Muscle layer of colon (tissue), 2 donors: ENCODE data around the gene CNIH3.

Experiments
- H3K27ac ChIP-seq: one replicate; pipeline ENCODE4 v1.7.0; 2013; ENCODE audit warnings: low read depth, mild to moderate bottlenecking, low read length, moderate library complexity
- H3K27me3 ChIP-seq, 2 donors: one replicate each; pipeline ENCODE4 v1.7.0; 2013; ENCODE audit warnings: low read length in 2 of 2, mild to moderate bottlenecking in 2 of 2; ENCODE audit not compliant: insufficient read depth in 2 of 2, control insufficient read depth in 1 of 2
- H3K36me3 ChIP-seq: one replicate; pipeline ENCODE4 v1.7.0; 2013; ENCODE audit warnings: mild to moderate bottlenecking, low read length; ENCODE audit not compliant: insufficient read depth
- H3K4me1 ChIP-seq: one replicate; pipeline ENCODE4 v1.7.0; 2013; ENCODE audit warnings: mild to moderate bottlenecking, low read length; ENCODE audit not compliant: insufficient read depth
- H3K4me3 ChIP-seq, 2 donors: one replicate each; pipeline ENCODE4 v1.7.0; 2013; ENCODE audit warnings: low read length in 2 of 2, low read depth in 1 of 2, mild to moderate bottlenecking in 1 of 2, moderate library complexity in 1 of 2
- H3K9ac ChIP-seq: one replicate; pipeline ENCODE4 v1.7.0; 2013; ENCODE audit warnings: low read length
- H3K9me3 ChIP-seq: one replicate; pipeline ENCODE4 v1.7.0; 2013; ENCODE audit warnings: mild to moderate bottlenecking, low read length
- donor health status: abdominal sarcoma.
- donor health status: Adenocarcinoma of cecum.

The CNIH3 gene

DNA sequence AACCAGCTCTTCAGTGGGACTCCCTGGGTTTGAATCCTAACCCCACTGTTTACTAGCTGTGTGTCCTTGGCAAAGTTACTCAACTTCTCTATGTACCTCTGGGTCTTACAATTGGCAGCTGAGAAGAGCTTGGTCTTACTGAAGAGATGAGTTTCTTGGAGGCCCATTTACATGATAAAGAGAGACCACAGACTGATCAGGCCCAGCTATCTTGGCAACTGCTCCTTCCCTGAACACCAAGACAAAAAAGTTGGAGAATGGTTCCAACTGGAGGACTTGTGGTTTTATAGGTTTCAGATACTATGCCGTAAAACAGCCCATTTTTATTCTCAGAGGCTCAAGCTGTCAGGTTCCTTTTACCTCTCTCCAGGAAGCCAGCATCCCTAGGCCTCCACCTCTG lies 24.8 kb upstream of the CNIH3 start:
- Histone ChIP-seq H3K27me3 (no peaks in the 10 kb centered on the region), H3K9ac (no peak overlapping the region), H3K27ac (no peak overlapping the region), H3K9me3 (no peaks in the 10 kb centered on the region), H3K4me3 (no peak overlapping the region), H3K36me3 (no peaks in the 10 kb centered on the region), H3K4me1 (no peaks in the 10 kb centered on the region)

DNA sequence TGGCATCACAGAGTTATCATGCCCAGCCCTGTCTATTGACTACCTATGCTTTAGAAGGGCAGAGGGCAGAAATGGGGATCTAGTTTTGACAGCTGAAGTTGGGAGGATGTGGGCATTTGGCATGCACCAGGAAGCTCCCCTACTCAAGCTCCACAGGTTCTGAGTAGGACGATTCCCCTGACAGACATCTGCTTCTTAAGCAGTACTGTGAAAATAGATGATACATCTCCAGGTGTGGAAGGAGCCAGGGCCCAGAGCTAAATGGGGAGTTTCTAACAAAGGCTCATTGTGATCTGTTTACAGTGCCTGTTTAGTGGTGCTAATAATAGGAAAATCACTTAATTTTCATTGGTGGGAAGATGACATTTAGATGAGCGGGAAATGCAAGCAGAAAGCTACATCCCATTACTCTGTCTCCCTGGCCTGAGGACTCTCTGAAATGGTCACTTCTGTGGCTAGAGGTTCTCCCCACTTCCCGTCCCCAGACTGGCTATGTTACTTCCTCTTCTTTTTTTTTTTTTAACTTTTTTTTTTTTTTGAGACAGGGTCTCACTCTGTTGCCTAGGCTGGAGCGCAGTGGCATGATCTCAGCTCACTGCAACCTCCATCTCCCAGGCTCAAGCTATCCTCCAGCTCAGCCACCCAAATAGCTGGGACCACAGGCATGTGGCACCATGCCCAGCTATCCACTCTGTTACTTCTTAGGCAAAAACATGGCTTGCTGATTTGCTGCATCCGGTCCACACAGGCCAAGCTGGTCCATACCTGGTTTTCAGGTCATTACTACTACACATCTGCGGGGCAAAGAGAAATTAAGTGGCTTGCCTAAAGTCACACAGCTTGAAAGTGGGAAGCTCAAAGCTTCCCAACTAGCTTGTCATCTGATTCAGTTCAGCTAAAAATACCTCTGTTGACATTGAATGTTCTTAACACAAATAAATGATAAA lies 23.2 kb upstream of the CNIH3 start:
- H3K9ac ChIP-seq: no peak overlapping the region
- no peaks in the 10 kb centered on the region for H3K36me3 ChIP-seq
- H3K9me3 ChIP-seq: no peaks in the 10 kb centered on the region
- no peaks in the 10 kb centered on the region for H3K4me1 ChIP-seq
- H3K4me3 ChIP-seq: no peak overlapping the region
- H3K27me3 ChIP-seq: no peaks in the 10 kb centered on the region
- no peak overlapping the region for H3K27ac ChIP-seq

DNA sequence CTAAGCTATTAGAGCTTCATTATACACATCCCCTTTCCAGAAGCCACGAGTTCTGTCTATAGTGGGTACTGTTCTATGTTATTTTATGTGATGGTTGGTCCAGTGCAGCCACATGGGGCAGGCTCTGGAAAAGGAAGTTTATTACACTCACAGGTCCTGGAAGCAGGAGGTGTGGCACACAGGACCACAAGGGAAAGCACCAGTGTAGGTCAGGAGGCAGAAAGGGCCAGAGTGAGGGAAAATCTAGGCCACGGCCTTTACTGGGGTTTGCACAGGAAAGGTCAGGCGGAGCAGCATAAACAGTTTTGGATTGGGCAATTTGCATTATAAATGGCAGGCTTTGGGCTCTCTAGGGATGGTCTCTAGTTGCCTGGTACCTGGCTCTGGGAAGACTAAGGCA lies 21.8 kb upstream of the CNIH3 start:
- Histone ChIP-seq H3K4me1 (no peaks in the 10 kb centered on the region), H3K9ac (no peak overlapping the region), H3K27me3 (no peaks in the 10 kb centered on the region), H3K9me3 (no peaks in the 10 kb centered on the region), H3K4me3 (no peak overlapping the region), H3K27ac (no peak overlapping the region), H3K36me3 (no peaks in the 10 kb centered on the region)

DNA sequence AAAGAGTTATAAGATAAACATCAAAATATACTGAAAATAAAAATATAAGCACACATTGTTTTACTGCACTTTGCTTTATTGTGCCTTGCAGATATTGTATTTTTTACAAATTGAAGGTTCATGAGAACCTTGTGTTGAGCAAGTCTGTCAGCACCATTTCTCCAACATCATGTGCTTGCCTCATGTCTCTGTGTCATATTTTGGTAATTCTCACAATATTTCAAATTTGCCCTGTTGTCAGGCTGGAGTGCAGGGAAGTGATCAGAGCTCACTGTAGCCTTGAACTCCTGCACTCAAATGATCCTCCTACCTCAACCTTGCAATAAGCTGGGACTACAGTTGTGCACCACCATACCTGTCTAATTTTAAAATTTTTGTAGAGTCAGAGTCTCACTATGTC lies 21.3 kb upstream of the CNIH3 start:
- Histone ChIP-seq H3K9me3 (no peaks in the 10 kb centered on the region), H3K27ac (no peak overlapping the region), H3K27me3 (no peaks in the 10 kb centered on the region), H3K36me3 (no peaks in the 10 kb centered on the region), H3K4me3 (no peak overlapping the region), H3K4me1 (no peaks in the 10 kb centered on the region), H3K9ac (no peak overlapping the region)

DNA sequence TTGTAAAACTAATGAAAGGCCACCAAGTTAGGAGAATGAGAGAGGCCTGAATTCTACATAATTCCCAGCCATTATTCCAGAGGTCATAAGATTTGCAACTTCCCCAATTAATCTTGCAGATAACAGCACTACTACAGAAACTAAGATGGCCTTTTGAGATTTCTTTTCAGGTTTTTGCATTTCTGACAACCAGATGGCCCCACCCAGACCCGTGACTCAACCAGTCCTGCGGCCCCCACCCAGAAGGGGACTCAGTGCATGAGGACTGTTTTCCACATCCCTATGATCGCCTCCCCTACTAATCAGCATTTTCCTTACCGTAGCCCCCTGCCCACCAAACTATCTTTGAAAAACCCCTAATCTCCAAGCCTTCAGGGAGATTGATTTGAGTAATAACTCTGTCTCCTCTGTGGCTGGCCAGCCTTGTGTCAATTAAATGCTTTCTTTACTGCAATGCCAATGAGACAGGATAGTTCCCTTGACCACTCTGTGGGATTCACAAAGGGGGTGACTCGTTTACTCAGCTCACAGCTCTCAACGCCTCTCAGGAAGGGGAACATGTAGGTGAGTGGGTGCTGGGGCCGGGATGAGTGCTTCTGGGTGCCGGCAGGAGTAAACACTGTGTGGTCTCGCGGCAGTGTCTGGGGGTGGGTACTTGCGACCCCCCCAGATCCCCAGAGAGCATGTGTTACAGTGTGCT lies 10.5 kb upstream of the CNIH3 start:
- Histone ChIP-seq H3K4me1 (no peaks in the 10 kb centered on the region), H3K4me3 (no peak overlapping the region), H3K27ac (no peak overlapping the region), H3K9me3 (no peaks in the 10 kb centered on the region), H3K27me3 (no peaks in the 10 kb centered on the region), H3K36me3 (no peaks in the 10 kb centered on the region), H3K9ac (no peak overlapping the region)

DNA sequence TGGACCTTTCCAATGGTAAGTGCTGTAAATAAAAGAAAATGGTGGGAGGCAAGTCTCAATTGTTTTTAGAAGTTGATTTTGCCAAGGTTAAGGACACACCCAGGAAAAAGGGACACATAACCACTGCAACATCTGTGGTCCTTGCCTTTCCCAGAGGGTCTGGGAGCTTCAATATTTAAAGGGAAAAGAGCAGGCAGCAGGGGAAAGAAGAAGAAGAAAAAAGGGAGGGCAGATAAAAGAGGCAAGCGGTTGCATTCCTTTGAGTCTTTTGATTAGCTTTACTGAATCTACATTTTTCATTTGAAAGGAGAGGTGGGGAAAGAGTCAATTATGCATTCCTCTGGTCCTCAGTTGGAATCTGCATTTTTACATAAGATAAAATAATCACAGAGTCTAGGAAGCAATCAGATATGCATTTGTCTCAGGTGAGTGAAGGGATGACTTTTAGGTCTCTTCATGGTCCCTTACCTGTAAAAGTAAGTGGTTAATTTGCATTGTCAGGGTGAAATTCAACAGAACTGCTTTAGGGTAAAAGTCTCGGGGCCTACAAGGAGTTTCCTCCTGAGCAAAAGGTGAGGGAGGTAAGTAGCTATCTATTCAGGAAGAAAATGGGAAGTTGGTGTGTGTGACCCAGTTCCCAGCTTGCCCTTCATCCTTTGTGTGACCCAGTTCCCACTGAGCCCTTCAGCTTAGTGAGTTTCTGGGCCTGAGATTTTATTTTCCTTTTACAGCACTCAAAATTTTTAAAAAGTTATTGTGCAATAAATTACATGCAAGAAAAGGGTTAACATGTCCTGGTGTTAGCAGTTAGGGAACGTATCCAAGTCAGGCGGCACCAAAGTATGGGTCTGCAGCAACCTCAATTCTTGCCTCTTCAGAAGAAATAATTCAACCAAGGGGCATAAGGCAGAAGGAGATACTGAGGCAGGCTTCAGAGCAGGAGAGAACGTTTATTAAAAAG lies 8.6 kb upstream of the CNIH3 start:
- H3K4me3 ChIP-seq: no peak overlapping the region
- H3K27ac ChIP-seq: no peak overlapping the region
- no peaks in the 10 kb centered on the region for H3K36me3 ChIP-seq
- no peaks in the 10 kb centered on the region for H3K9me3 ChIP-seq
- no peaks in the 10 kb centered on the region for H3K4me1 ChIP-seq
- no peaks in the 10 kb centered on the region for H3K27me3 ChIP-seq
- H3K9ac ChIP-seq: no peak overlapping the region

DNA sequence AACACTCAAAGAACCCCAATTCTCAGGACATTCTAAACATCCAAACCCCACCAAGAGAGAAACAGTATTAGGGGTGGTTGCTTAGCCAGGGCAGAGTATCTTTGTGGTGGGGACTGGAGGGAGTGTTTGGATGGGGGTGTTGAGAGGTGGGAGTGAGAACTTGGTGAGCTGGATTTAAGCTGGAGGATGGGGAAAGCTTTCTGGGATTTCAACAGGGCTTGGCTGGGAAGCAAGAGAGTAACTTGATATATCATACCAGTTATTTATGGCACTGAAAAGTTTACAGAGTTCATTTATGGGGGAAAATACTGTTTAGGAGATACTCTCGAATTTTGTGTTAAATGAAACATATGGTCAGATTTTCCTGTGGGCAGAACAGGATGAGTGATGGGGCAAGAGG lies 6.8 kb upstream of the CNIH3 start:
- H3K27me3 ChIP-seq: no peaks in the 10 kb centered on the region
- no peaks in the 10 kb centered on the region for H3K36me3 ChIP-seq
- no peaks in the 10 kb centered on the region for H3K9me3 ChIP-seq
- H3K4me1 ChIP-seq: no peaks in the 10 kb centered on the region
- H3K4me3 ChIP-seq: no peak overlapping the region
- H3K9ac ChIP-seq: no peak overlapping the region
- H3K27ac ChIP-seq: no peak overlapping the region

DNA sequence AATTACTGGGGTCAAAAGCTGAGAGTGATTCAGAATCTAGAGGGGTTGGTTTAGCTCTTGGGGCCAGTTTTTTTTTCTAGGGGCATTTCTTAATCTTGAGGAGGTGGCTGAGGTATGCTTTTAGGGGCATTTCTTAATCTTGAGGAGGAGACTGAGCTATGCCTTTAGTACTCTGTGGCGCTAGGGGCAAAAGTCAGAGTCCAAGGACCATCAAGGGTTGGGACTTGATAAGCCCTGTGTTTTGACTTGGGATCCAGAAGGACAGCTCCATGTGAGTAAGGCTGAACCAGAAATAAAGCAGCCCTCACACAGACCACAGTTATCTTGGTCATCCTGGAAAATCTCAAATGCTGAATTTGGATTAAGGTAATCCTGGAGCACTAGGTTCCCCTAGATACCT lies 3.9 kb upstream of the CNIH3 start:
- no peak overlapping the region for H3K9ac ChIP-seq
- H3K27ac ChIP-seq: no peak overlapping the region
- H3K4me3 ChIP-seq: no peak overlapping the region
- H3K9me3 ChIP-seq: no peaks in the 10 kb centered on the region
- no peaks in the 10 kb centered on the region for H3K36me3 ChIP-seq
- peaks cover 4% of the 10 kb centered on the region for H3K4me1 ChIP-seq
- peaks cover under 1 to 21% of the 10 kb centered on the region in 2 donors for H3K27me3 ChIP-seq

DNA sequence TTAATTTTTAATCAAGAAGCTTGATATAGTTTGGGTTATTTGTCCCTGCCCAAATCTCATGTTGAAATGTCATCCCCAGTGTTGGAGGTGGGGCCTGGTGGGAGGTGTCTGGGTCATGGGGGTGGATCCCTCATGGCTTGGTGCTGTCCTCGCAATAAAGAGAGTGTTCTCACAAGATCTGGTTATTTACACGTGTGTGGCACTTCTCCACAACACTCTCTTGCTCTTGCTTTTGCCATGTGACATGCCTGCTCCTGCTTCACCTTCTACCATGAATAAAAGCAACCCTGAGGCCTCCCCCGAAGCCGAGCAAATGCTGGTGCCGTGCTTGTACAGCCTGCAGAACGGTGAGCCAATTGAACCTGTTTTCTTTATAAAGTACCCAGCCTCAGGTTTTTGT lies 2.6 kb upstream of the CNIH3 start:
- Histone ChIP-seq H3K9me3 (no peaks in the 10 kb centered on the region), H3K36me3 (no peaks in the 10 kb centered on the region), H3K4me1 (peaks cover 4% of the 10 kb centered on the region), H3K27ac (no peak overlapping the region), H3K4me3 (no peak overlapping the region), H3K27me3 (peaks cover 13 to 31% of the 10 kb centered on the region in 2 donors), H3K9ac (no peak overlapping the region)

DNA sequence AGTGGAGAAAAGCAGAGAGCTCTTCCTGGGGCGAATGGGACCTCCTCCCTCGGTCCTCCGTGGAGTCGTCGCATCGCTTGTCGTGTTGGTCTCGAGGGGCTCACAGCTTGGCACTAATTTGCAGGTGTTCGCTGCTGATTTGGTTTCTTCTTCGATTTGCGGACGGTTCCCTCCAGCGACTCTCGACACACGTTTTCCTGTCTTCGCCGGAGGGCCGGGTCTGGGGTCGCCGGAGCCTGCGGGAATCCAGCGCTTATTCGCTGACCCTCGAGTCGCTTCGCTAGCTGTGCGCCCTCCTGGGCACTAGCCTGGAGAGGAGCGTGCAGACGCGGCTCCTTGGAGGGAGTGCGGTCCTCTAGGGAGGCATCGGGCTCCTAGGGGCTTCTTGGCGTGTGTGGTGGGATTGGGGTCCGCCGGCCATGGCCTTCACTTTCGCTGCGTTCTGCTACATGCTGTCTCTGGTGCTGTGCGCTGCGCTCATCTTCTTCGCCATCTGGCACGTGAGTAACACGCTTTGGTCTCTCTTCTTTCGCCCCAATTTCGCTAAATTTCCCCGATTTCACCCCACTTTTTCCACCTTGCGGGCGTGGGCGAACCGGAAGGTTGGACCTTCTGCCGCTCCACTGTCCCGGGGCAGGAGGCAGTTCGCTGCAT lies 766 bp downstream of the CNIH3 start:
- H3K27me3 ChIP-seq: peaks cover 15 to 34% of the 10 kb centered on the region in 2 donors
- H3K27ac ChIP-seq: no peak overlapping the region
- H3K36me3 ChIP-seq: no peaks in the 10 kb centered on the region
- H3K4me3 ChIP-seq: no peak overlapping the region
- no peak overlapping the region for H3K9ac ChIP-seq
- H3K4me1 ChIP-seq: peaks cover 4% of the 10 kb centered on the region
- no peaks in the 10 kb centered on the region for H3K9me3 ChIP-seq
